B cell (primary cell): ENCODE data around the gene GPX7. TPM values are rescaled to one million over a fixed set of nuclear protein-coding genes. Genes with fewer than 3 reads are reported as not detected.

ENCODE experiments used
- ATAC-seq: fragments of 200-7000 bp; cut with Tn5 transposase; one replicate; pipeline ENCODE4 v1.10.0; 2021; ENCODE audit warnings: low read depth, mild to moderate bottlenecking, moderate number of reproducible peaks, moderate library complexity
- CTCF ChIA-PET: fragments of 350-600 bp; sonication (Branson Sonifier 250); formaldehyde crosslinking; loops from one replicate; lab custom pipeline; 2021; ENCODE audit warnings: antibody characterized with exemption, inconsistent platforms; lab: Charles Lee
- POLR2A ChIA-PET: fragments of 350-600 bp; sonication (Branson Sonifier 250); formaldehyde crosslinking; loops from one replicate; lab custom pipeline; 2021; ENCODE audit warnings: antibody characterized with exemption; lab: Charles Lee
- DNase-seq: peaks from one replicate; pipeline ENCODE4 v3.0.0; 2013
- H2AFZ ChIP-seq: 2 replicates; pipeline ENCODE4 v1.6.1; 2012; ENCODE audit warnings: mild to moderate bottlenecking, low read depth, low read length; ENCODE audit not compliant: insufficient read depth, poor library complexity, severe bottlenecking
- H3K27ac ChIP-seq, 2 donors: 1 replicate in 1 of 2; 2 replicates in 1 of 2; pipeline ENCODE4 v1.5.1; 2012 to 2013; ENCODE audit warnings: low read length in 2 of 2, mild to moderate bottlenecking in 2 of 2, moderate library complexity in 1 of 2
- H3K27me3 ChIP-seq, 4 experiments: fragments of 200-600 bp in 1 of 4; sonication (generic) in 1 of 4; replicated peaks in 1 of 4; 1 replicate in 2 of 4; 2 replicates in 2 of 4; pipeline versions ENCODE4 v1.6.1 to v1.7.0; 2013 to 2016; ENCODE audit warnings: low read length in 3 of 4, mild to moderate bottlenecking in 2 of 4, mixed read lengths in 1 of 4, moderate library complexity in 1 of 4; ENCODE audit not compliant: insufficient read depth in 4 of 4, control insufficient read depth in 3 of 4; ENCODE audit errors: control extremely low read depth in 1 of 4
- H3K36me3 ChIP-seq, 2 experiments: replicated peaks in 1 of 2; 1 replicate in 1 of 2; 2 replicates in 1 of 2; pipeline versions ENCODE4 v1.6.1 to v1.7.1; 2013; ENCODE audit warnings: low read length in 1 of 2; ENCODE audit not compliant: insufficient read depth in 2 of 2, control insufficient read depth in 1 of 2; ENCODE audit errors: control extremely low read depth in 1 of 2, extremely low read depth in 1 of 2
- H3K4me1 ChIP-seq, 2 donors: fragments of 200-600 bp in 1 of 2; sonication (generic) in 1 of 2; 1 replicate in 1 of 2; 2 replicates in 1 of 2; pipeline versions ENCODE4 v1.5.1 to v1.6.1; 2013 to 2017; ENCODE audit warnings: low read length in 2 of 2; ENCODE audit not compliant: control insufficient read depth in 2 of 2, insufficient read depth in 2 of 2
- H3K4me2 ChIP-seq: replicated peaks from 2 replicates; pipeline ENCODE3; 2012; ENCODE audit warnings: mild to moderate bottlenecking, low read depth, low read length; ENCODE audit not compliant: poor library complexity, severe bottlenecking
- H3K4me3 ChIP-seq, 5 experiments: fragments of 200-600 bp in 1 of 5; sonication (generic) in 1 of 5; 1 replicate in 3 of 5; 2 replicates in 2 of 5; pipeline versions ENCODE4 v1.5.1 to v1.7.0; 2011 to 2016; ENCODE audit warnings: low read length in 4 of 5, mild to moderate bottlenecking in 4 of 5, low read depth in 2 of 5, control low read depth in 1 of 5, moderate library complexity in 1 of 5; ENCODE audit not compliant: insufficient read depth in 1 of 5; ENCODE audit errors: control extremely low read depth in 1 of 5, extremely low read depth in 1 of 5
- H3K79me2 ChIP-seq: fragments of 200-600 bp; sonication (generic); one replicate; pipeline ENCODE4 v1.6.0; 2016; ENCODE audit warnings: low read length; ENCODE audit not compliant: control insufficient read depth, insufficient read depth
- H3K9ac ChIP-seq: fragments of 200-600 bp; sonication (generic); 2 replicates; pipeline ENCODE4 v1.6.1; 2017; ENCODE audit warnings: mild to moderate bottlenecking, low read length, moderate library complexity
- H3K9me3 ChIP-seq, 3 donors: one replicate each; pipeline versions ENCODE4 v1.6.1 to v1.7.1; 2013; ENCODE audit warnings: low read length in 2 of 3; ENCODE audit not compliant: control insufficient read depth in 2 of 3, insufficient read depth in 1 of 3; ENCODE audit errors: control extremely low read depth in 1 of 3
- H4K20me1 ChIP-seq: 2 replicates; pipeline ENCODE4 v1.6.0; 2012; ENCODE audit warnings: mild to moderate bottlenecking, low read length; ENCODE audit not compliant: insufficient read depth, control insufficient read depth, poor library complexity, severe bottlenecking
- H3K27ac Mint-ChIP-seq: one replicate; pipeline ENCODE4 v1.8.0; 2021; ENCODE audit warnings: mixed read lengths
- H3K27me3 Mint-ChIP-seq: one replicate; pipeline ENCODE4 v1.8.0; 2021; ENCODE audit warnings: mixed read lengths
- H3K4me1 Mint-ChIP-seq: one replicate; pipeline ENCODE4 v1.8.0; 2021; ENCODE audit warnings: mixed read lengths
- H3K4me3 Mint-ChIP-seq: one replicate; pipeline ENCODE4 v1.8.0; 2021; ENCODE audit warnings: mixed read lengths
- H3K9me3 Mint-ChIP-seq: one replicate; pipeline ENCODE4 v1.8.0; 2022; ENCODE audit warnings: mixed read lengths; ENCODE audit not compliant: insufficient read depth
- EZH2 ChIP-seq: IDR thresholded peaks from 2 replicates; pipeline ENCODE4 v1.6.1; 2012; ENCODE audit warnings: borderline replicate concordance, low read depth, mild to moderate bottlenecking, moderate library complexity, low read length; ENCODE audit not compliant: insufficient read depth, poor library complexity, severe bottlenecking
- WGBS: methylation state at CpG from one replicate; pipeline ENCODE4 v1.1.5; 2013; ENCODE audit warnings: missing lambda C conversion rate; ENCODE audit not compliant: insufficient coverage; 5-methylcytosine and 5-hydroxymethylcytosine counted together
- intact Hi-C: fragments of 100-400 bp; cut with micrococcal nuclease; formaldehyde crosslinking; loops from one replicate; pipeline ENCODE4 v1.10.0; 2022
- polyA plus RNA-seq: library from polyadenylated mRNA; depleted of rRNA; stranded (reverse); fragments of >200 nt; gene quantifications from 2 replicates; pipeline ENCODE4 v1.2.3, GENCODE V29; 2012
- total RNA-seq, 2 donors: library from RNA; stranded (reverse); fragments of 120-200 nt in 1 of 2; gene quantifications; 1 replicate in 1 of 2; 2 replicates in 1 of 2; pipeline versions ENCODE4 v1.2.3 to v1.2.4, GENCODE V29; 2013 to 2022
- TF ChIP-seq, protein P1 (sequence below): fragments of 200-600 bp; IDR thresholded peaks from one replicate; pipeline ENCODE4 v1.8.0; 2022; ENCODE audit warnings: antibody characterized with exemption, mild to moderate bottlenecking

GPX7 gene
- total and polyA plus RNA-seq, 2 donors (not counting 1 experiment from before 2014, with no cell fraction given), result 21.4 to 27.6 TPM

DNA sequence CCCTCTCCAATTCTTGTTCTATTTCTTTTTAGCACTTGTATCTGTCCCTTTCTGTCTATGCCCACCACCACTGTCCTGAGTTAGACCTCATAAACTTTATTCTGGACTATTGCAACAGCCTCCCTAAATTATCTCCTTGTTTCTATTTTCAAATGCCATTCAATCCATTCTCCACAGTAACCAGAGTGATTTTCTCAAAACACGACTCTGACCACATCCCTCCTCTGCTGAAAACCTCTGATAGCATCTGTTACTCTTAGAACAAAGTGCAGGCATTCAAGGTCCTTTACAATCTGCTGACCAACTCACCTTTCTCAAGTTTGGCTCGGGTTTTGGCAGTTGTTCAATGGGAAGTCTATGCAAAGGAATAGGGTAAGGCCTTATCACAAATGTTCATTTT lies 22.8 kb upstream of the GPX7 start:
- H3K4me1 ChIP-seq, result peaks cover 0 to 2% of the 10 kb centered on the region in 2 donors
- Mint-ChIP-seq H3K4me3 (no peak overlapping the region), H3K4me1 (peaks cover 7% of the 10 kb centered on the region), H3K27me3 (no peaks in the 10 kb centered on the region), H3K9me3 (no peaks in the 10 kb centered on the region), H3K27ac (no peak overlapping the region)
- H3K27ac ChIP-seq, result no peak overlapping the region
- no peak overlapping the region for H3K4me2 ChIP-seq
- ChIA-PET POLR2A (no interaction called here), CTCF (no interaction called here)
- no peaks in the 10 kb centered on the region for H4K20me1 ChIP-seq
- H3K27me3 ChIP-seq, result no peaks in the 10 kb centered on the region
- H3K9me3 ChIP-seq, result no peaks in the 10 kb centered on the region
- WGBS, result 0% methylated on average over 1 of the region's 2 CpGs
- no peak overlapping the region for H3K9ac ChIP-seq
- ATAC-seq (no peak), DNase-seq (no peak)
- no peaks in the 10 kb centered on the region for H3K36me3 ChIP-seq
- H2AFZ ChIP-seq, result no peak overlapping the region
- H3K79me2 ChIP-seq, result peaks cover 4% of the 10 kb centered on the region
- TF ChIP-seq EZH2, result no peak
- TF ChIP-seq, protein P1, sequence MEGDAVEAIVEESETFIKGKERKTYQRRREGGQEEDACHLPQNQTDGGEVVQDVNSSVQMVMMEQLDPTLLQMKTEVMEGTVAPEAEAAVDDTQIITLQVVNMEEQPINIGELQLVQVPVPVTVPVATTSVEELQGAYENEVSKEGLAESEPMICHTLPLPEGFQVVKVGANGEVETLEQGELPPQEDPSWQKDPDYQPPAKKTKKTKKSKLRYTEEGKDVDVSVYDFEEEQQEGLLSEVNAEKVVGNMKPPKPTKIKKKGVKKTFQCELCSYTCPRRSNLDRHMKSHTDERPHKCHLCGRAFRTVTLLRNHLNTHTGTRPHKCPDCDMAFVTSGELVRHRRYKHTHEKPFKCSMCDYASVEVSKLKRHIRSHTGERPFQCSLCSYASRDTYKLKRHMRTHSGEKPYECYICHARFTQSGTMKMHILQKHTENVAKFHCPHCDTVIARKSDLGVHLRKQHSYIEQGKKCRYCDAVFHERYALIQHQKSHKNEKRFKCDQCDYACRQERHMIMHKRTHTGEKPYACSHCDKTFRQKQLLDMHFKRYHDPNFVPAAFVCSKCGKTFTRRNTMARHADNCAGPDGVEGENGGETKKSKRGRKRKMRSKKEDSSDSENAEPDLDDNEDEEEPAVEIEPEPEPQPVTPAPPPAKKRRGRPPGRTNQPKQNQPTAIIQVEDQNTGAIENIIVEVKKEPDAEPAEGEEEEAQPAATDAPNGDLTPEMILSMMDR, result no peak
- no peak overlapping the region for H3K4me3 ChIP-seq
- intact Hi-C loops, result no loop called here

DNA sequence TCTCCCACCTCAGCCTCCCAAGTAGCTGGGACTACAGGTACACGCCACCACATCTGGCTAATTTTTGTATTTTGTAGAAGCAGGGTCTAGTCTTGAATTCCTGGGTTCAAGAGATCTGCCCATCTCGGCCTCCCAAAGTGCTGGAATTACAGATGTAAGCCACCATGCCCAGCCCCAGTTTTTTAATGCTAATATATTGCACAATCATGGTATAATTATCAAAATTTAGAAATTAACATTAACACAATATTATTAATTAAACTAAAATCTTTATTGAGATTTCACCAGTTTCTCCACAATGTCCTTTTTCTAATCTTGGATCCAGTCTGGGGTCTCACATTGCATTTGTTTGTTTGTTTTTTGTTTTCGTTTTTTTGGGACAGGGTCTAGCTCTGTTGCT lies 21.9 kb upstream of the GPX7 start:
- H3K79me2 ChIP-seq, result peaks cover 4% of the 10 kb centered on the region
- no peaks in the 10 kb centered on the region for H3K27me3 Mint-ChIP-seq
- H3K9ac ChIP-seq, result no peak overlapping the region
- no peaks in the 10 kb centered on the region for H4K20me1 ChIP-seq
- peaks cover 7% of the 10 kb centered on the region for H3K4me1 Mint-ChIP-seq
- no peaks in the 10 kb centered on the region for H3K9me3 Mint-ChIP-seq
- CTCF ChIA-PET, result no interaction called here
- WGBS, result 100% methylated on average over 1 of the region's 3 CpGs
- intact Hi-C loops, result no loop called here
- H3K4me2 ChIP-seq, result no peak overlapping the region
- no peaks in the 10 kb centered on the region for H3K27me3 ChIP-seq
- no peak overlapping the region for H3K27ac Mint-ChIP-seq
- H2AFZ ChIP-seq, result no peak overlapping the region
- ATAC-seq (no peak), DNase-seq (no peak)
- no peak overlapping the region for H3K4me3 ChIP-seq
- no peaks in the 10 kb centered on the region for H3K9me3 ChIP-seq
- H3K27ac ChIP-seq, result no peak overlapping the region
- H3K4me1 ChIP-seq, result peaks cover 0 to 2% of the 10 kb centered on the region in 2 donors
- TF ChIP-seq, protein P1, result no peak
- TF ChIP-seq EZH2, result no peak
- POLR2A ChIA-PET, result interaction anchor here (0.5 kb wide), 1 partner anchor 10 kb away, joined by 5 read pairs; no protein-coding TSS in a partner anchor
- H3K36me3 ChIP-seq, result no peaks in the 10 kb centered on the region
- H3K4me3 Mint-ChIP-seq, result no peak overlapping the region
